ENCODE data around the gene SRP54. TPM values are rescaled to one million over a fixed set of nuclear protein-coding genes. Genes with fewer than 3 reads are reported as not detected.
"Not testable (repeated sequence)": the region's sequence is repeated elsewhere in the genome, so short reads cannot be mapped to it uniquely, and the experiment has no call there.

The SRP54 gene
- total and polyA plus RNA-seq, 2 donors (not counting 3 experiments of a cell fraction or from before 2014, with no cell fraction given), result 32.8 to 63.7 TPM

DNA sequence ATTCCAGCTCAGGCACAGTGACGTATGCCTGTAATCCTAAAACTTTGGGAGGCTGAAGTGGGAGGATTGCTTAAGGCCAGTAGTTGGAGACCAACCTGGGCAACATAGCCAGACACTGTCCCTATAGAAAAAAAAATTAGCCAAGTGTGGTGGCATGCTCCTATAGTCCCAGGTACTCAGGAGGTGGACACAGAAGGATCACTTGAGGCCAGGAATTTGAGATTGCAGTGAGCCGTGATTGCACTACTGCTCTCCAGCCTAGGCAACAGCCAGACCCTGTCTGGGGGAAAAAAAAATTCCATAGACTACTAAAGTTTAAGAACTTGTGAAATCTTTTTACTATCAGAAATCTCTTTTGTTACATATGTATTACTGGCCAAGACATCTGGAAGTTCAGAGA is 69.8 kb downstream of the SRP54 start:
- no peaks in the 10 kb centered on the region for H3K27me3 ChIP-seq (ENCODE audit: control insufficient read depth in 2 of 2, insufficient read depth in 2 of 2, low read length in 2 of 2)
- dilution Hi-C loops (cut with MboI; ENCODE audit: extremely low pct_ligation_motif_present, low sequenced_read_pairs) (no loop called here), intact Hi-C loops (cut with micrococcal nuclease) (no loop called here)
- H2AFZ ChIP-seq (ENCODE audit: low read depth, low read length), result no peak overlapping the region
- H3K4me1 ChIP-seq (ENCODE audit: control insufficient read depth, extremely low read depth, insufficient read depth, low read length), result peaks cover 14% of the 10 kb centered on the region
- no peak overlapping the region for H3K9ac ChIP-seq (replicated peaks; ENCODE audit: extremely low read depth, insufficient read depth, low read length)
- H3K4me2 ChIP-seq (ENCODE audit: insufficient read depth, low read length), result no peak overlapping the region
- no peak overlapping the region for H3K27ac ChIP-seq (ENCODE audit: insufficient read depth, low read depth, low read length)
- DNase-seq (ENCODE audit: low read depth, low spot score), result no peak
- POLR2A ChIA-PET, result no interaction called here
- H3K79me2 ChIP-seq (ENCODE audit: control insufficient read depth, insufficient read depth, low read length), result peaks cover 8% of the 10 kb centered on the region
- CTCF ChIA-PET, result no interaction called here
- no peaks in the 10 kb centered on the region for H4K20me1 ChIP-seq (replicated peaks; ENCODE audit: control insufficient read depth, extremely low read depth, insufficient read depth, low read length)
- H3K9me1 ChIP-seq (replicated peaks; ENCODE audit: control insufficient read depth, extremely low read depth, insufficient read depth, low read length), result no peaks in the 10 kb centered on the region
- TF ChIP-seq, protein P1, sequence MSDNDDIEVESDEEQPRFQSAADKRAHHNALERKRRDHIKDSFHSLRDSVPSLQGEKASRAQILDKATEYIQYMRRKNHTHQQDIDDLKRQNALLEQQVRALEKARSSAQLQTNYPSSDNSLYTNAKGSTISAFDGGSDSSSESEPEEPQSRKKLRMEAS (IDR thresholded peaks at IDR 0.05; ENCODE audit: insufficient read depth, insufficient read length), result no peak
- TF ChIP-seq POLR2A (IDR thresholded peaks at IDR 0.05; ENCODE audit: low read depth, low read length) (no peak), JUN (IDR thresholded peaks at IDR 0.05; ENCODE audit: borderline replicate concordance, insufficient read depth, insufficient read length, low read depth) (no peak), FOS (IDR thresholded peaks at IDR 0.05; ENCODE audit: borderline replicate concordance, insufficient read depth, low read length) (no peak), EZH2 (IDR thresholded peaks at IDR 0.05; ENCODE audit: borderline replicate concordance, low read depth, low read length, severe bottlenecking) (no peak)
- no peak for FAIRE-seq
- H3K4me3 ChIP-seq (replicated peaks in 1 of 3; ENCODE audit: insufficient read depth in 1 of 3, low read depth in 1 of 3, low read length in 3 of 3), result no peak overlapping the region
- H3K36me3 ChIP-seq (ENCODE audit: control insufficient read depth in 2 of 2, extremely low read depth in 1 of 2, insufficient read depth in 2 of 2, low read length in 2 of 2), result no peaks in the 10 kb centered on the region
- no TSS peak for BruUV-seq (replicated peaks)
- no peaks in the 10 kb centered on the region for H3K9me3 ChIP-seq (replicated peaks; ENCODE audit: control insufficient read depth, insufficient read depth, low read length)

DNA sequence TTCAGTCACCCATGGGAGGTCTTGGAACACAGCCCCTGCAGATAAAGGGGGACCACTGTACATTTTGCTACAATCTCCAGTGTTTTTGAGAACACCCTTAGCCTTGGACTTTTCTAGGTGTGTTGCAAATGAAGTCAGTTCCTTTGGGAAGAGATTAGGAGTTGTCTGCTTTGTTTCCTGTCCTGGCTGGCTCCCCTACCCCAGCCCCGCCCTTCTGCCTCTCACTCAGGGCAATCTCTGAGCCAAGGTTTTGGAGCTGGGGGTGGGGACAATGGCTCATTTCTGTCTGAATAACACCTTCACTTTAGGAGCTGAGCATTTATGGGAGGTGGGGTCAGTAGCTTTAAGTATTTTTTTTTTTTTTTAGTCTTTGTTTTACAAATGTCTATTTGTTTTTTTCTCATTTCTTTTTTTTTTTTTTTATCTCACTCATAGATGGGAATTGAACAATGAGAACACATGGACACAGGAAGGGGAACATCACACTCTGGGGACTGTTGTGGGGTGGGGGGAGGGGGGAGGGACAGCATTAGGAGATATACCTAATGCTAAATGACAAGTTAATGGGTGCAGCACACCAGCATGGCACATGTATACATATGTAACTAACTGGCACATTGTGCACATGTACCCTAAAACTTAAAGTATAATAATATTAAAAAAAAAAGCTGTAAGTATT is 78.5 kb downstream of the SRP54 start:
- FAIRE-seq; H3K27ac ChIP-seq (ENCODE audit: insufficient read depth, low read depth, low read length); intact Hi-C loops (cut with micrococcal nuclease); dilution Hi-C loops (cut with MboI; ENCODE audit: extremely low pct_ligation_motif_present, low sequenced_read_pairs); H3K4me1 ChIP-seq (ENCODE audit: control insufficient read depth, extremely low read depth, insufficient read depth, low read length); H3K9me1 ChIP-seq (replicated peaks; ENCODE audit: control insufficient read depth, extremely low read depth, insufficient read depth, low read length); H3K9ac ChIP-seq (replicated peaks; ENCODE audit: extremely low read depth, insufficient read depth, low read length); H4K20me1 ChIP-seq (replicated peaks; ENCODE audit: control insufficient read depth, extremely low read depth, insufficient read depth, low read length); H3K79me2 ChIP-seq (ENCODE audit: control insufficient read depth, insufficient read depth, low read length); H3K36me3 ChIP-seq (ENCODE audit: control insufficient read depth in 2 of 2, extremely low read depth in 1 of 2, insufficient read depth in 2 of 2, low read length in 2 of 2); H3K27me3 ChIP-seq (ENCODE audit: control insufficient read depth in 2 of 2, insufficient read depth in 2 of 2, low read length in 2 of 2); POLR2A ChIA-PET; H3K9me3 ChIP-seq (replicated peaks; ENCODE audit: control insufficient read depth, insufficient read depth, low read length); BruUV-seq (replicated peaks); H3K4me3 ChIP-seq (replicated peaks in 1 of 3; ENCODE audit: insufficient read depth in 1 of 3, low read depth in 1 of 3, low read length in 3 of 3); DNase-seq (ENCODE audit: low read depth, low spot score): not testable (repeated sequence)
- Histone ChIP-seq H3K4me2 (ENCODE audit: insufficient read depth, low read length) (peak overlapping the region; percentile 17), H2AFZ (ENCODE audit: low read depth, low read length) (peak overlapping the region; percentile 44)
- CTCF ChIA-PET, result interaction anchor here (0.6 to 1.4 kb wide), 3 partner anchors 10 to 806 kb away, joined by 3 to 5 read pairs (median 3); no protein-coding TSS in a partner anchor

- H3K27me3 ChIP-seq (ENCODE audit: control insufficient read depth in 2 of 2, insufficient read depth in 2 of 2, low read length in 2 of 2); DNase-seq (ENCODE audit: low read depth, low spot score); H3K79me2 ChIP-seq (ENCODE audit: control insufficient read depth, insufficient read depth, low read length); H3K4me1 ChIP-seq (ENCODE audit: control insufficient read depth, extremely low read depth, insufficient read depth, low read length); BruUV-seq (replicated peaks); intact Hi-C loops (cut with micrococcal nuclease); FAIRE-seq; dilution Hi-C loops (cut with MboI; ENCODE audit: extremely low pct_ligation_motif_present, low sequenced_read_pairs); H3K9me1 ChIP-seq (replicated peaks; ENCODE audit: control insufficient read depth, extremely low read depth, insufficient read depth, low read length); H3K27ac ChIP-seq (ENCODE audit: insufficient read depth, low read depth, low read length); H3K9ac ChIP-seq (replicated peaks; ENCODE audit: extremely low read depth, insufficient read depth, low read length); H2AFZ ChIP-seq (ENCODE audit: low read depth, low read length); H3K36me3 ChIP-seq (ENCODE audit: control insufficient read depth in 2 of 2, extremely low read depth in 1 of 2, insufficient read depth in 2 of 2, low read length in 2 of 2); H3K4me2 ChIP-seq (ENCODE audit: insufficient read depth, low read length); H3K4me3 ChIP-seq (replicated peaks in 1 of 3; ENCODE audit: insufficient read depth in 1 of 3, low read depth in 1 of 3, low read length in 3 of 3); H4K20me1 ChIP-seq (replicated peaks; ENCODE audit: control insufficient read depth, extremely low read depth, insufficient read depth, low read length); H3K9me3 ChIP-seq (replicated peaks; ENCODE audit: control insufficient read depth, insufficient read depth, low read length): not testable (repeated sequence)
- ChIA-PET POLR2A (interaction anchor here (0.7 kb wide), 1 partner anchor 28 kb away, joined by 3 read pairs; no protein-coding TSS in a partner anchor), CTCF (interaction anchor here (0.7 kb wide), 1 partner anchor 177 kb away, joined by 4 read pairs; no protein-coding TSS in a partner anchor)
Measured at GRCh38 chr14:35065731-35066130, 82.9 kb downstream of the SRP54 start.
